ENCODE measurements around the gene LSM10. TPM values are rescaled to one million over a fixed set of nuclear protein-coding genes. Genes with fewer than 3 reads are reported as not detected.
A peak's percentile ranks its signal among the peaks of the same experiment; 100 is the strongest.

Gene LSM10
- total and polyA plus RNA-seq, 2 experiments from 2014 or later = 27.5 to 98.9 TPM

GRCh38 chr1:36390411-36390810 lies 7.3 kb downstream of the LSM10 start:
- Histone ChIP-seq H3K36me3 (ENCODE audit: insufficient read depth) (no peaks in the 10 kb centered on the region; the same call in 1 of the 2 replicates), H3K4me2 (no peak overlapping the region), H3F3A (replicated peaks; ENCODE audit: low read depth) (peaks cover 12% of the 10 kb centered on the region; the same call in 1 of the 2 replicates), H3K27ac (ENCODE audit: low read depth) (peak overlapping the region; percentile 14; the same call in 1 of the 2 replicates), H3K79me2 (replicated peaks; ENCODE audit: insufficient read depth) (peaks cover 9% of the 10 kb centered on the region; the same call in 1 of the 2 replicates), H3K4me3 (no peak overlapping the region), H3K27me3 (ENCODE audit: insufficient read depth) (no peaks in the 10 kb centered on the region), H3K4me1 (ENCODE audit: insufficient read depth) (peaks cover 9% of the 10 kb centered on the region), H4K20me1 (replicated peaks; ENCODE audit: insufficient read depth) (no peaks in the 10 kb centered on the region), H2AFZ (no peak overlapping the region), H3K9me2 (ENCODE audit: insufficient read depth) (no peaks in the 10 kb centered on the region)
- ATAC-seq (no peak), DNase-seq (ENCODE audit: low spot score) (no peak)
- Mint-ChIP-seq H3K27ac (no peak overlapping the region; the same call in 1 of the 2 replicates), H3K4me3 (no peak overlapping the region), H3K36me3 (ENCODE audit: low read depth) (peaks cover 40% of the 10 kb centered on the region), H3K9me3 (no peaks in the 10 kb centered on the region), H3K27me3 (ENCODE audit: insufficient read depth, low read depth, poor library complexity) (peaks cover 14% of the 10 kb centered on the region), H3K4me1 (peaks cover 22% of the 10 kb centered on the region)
- TF ChIP-seq POLR2AphosphoS5 (IDR thresholded peaks at IDR 0.05; ENCODE audit: low read depth) (no peak), NANOG (IDR thresholded peaks at IDR 0.05; ENCODE audit: borderline replicate concordance) (no peak), JUNB (IDR thresholded peaks at IDR 0.05; ENCODE audit: unreplicated experiment) (no peak), EZH2phosphoT487 (IDR thresholded peaks at IDR 0.05; ENCODE audit: unreplicated experiment) (no peak), STAT1 (IDR thresholded peaks at IDR 0.05; ENCODE audit: unreplicated experiment) (no peak)
- TF ChIP-seq, protein P1, sequence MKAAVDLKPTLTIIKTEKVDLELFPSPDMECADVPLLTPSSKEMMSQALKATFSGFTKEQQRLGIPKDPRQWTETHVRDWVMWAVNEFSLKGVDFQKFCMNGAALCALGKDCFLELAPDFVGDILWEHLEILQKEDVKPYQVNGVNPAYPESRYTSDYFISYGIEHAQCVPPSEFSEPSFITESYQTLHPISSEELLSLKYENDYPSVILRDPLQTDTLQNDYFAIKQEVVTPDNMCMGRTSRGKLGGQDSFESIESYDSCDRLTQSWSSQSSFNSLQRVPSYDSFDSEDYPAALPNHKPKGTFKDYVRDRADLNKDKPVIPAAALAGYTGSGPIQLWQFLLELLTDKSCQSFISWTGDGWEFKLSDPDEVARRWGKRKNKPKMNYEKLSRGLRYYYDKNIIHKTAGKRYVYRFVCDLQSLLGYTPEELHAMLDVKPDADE (IDR thresholded peaks at IDR 0.05) = no peak
- TF ChIP-seq, protein P2, sequence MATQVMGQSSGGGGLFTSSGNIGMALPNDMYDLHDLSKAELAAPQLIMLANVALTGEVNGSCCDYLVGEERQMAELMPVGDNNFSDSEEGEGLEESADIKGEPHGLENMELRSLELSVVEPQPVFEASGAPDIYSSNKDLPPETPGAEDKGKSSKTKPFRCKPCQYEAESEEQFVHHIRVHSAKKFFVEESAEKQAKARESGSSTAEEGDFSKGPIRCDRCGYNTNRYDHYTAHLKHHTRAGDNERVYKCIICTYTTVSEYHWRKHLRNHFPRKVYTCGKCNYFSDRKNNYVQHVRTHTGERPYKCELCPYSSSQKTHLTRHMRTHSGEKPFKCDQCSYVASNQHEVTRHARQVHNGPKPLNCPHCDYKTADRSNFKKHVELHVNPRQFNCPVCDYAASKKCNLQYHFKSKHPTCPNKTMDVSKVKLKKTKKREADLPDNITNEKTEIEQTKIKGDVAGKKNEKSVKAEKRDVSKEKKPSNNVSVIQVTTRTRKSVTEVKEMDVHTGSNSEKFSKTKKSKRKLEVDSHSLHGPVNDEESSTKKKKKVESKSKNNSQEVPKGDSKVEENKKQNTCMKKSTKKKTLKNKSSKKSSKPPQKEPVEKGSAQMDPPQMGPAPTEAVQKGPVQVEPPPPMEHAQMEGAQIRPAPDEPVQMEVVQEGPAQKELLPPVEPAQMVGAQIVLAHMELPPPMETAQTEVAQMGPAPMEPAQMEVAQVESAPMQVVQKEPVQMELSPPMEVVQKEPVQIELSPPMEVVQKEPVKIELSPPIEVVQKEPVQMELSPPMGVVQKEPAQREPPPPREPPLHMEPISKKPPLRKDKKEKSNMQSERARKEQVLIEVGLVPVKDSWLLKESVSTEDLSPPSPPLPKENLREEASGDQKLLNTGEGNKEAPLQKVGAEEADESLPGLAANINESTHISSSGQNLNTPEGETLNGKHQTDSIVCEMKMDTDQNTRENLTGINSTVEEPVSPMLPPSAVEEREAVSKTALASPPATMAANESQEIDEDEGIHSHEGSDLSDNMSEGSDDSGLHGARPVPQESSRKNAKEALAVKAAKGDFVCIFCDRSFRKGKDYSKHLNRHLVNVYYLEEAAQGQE (IDR thresholded peaks at IDR 0.05; ENCODE audit: unreplicated experiment) = no peak

DNA sequence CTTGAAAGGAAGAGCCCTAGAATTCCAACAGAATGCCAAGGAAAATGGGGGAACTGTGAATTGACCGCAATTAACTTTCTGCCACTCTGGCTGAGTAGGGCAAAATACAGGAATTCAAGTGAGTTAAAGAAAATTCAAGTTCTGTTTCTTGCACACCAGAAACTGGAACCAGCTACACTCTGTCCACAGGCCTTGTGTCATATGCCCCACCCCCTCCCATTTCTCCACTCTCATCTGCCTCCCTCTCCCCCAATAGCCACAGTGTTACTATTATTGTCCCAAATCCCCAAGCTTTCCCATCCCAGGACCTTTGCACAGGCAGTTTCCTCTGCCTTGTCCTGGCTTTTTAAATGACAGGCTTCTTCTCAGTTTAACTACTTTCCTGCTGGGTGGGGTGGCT lies 7.7 kb downstream of the LSM10 start:
- Mint-ChIP-seq H3K9me3 (no peaks in the 10 kb centered on the region), H3K4me1 (peaks cover 21% of the 10 kb centered on the region), H3K36me3 (ENCODE audit: low read depth) (peaks cover 40% of the 10 kb centered on the region), H3K27me3 (ENCODE audit: insufficient read depth, low read depth, poor library complexity) (peaks cover 16% of the 10 kb centered on the region), H3K4me3 (no peak overlapping the region), H3K27ac (peak overlapping the region; percentile 12; the same call in 1 of the 2 replicates)
- no peaks in the 10 kb centered on the region; the same call in 1 of the 2 replicates for H4K20me1 ChIP-seq (replicated peaks; ENCODE audit: insufficient read depth)
- peaks cover 14% of the 10 kb centered on the region for H3F3A ChIP-seq (replicated peaks; ENCODE audit: low read depth)
- no peak for ATAC-seq
- TF ChIP-seq NANOG (IDR thresholded peaks at IDR 0.05; ENCODE audit: borderline replicate concordance) (no peak), EZH2phosphoT487 (IDR thresholded peaks at IDR 0.05; ENCODE audit: unreplicated experiment) (no peak)
- peaks cover 10% of the 10 kb centered on the region for H3K79me2 ChIP-seq (replicated peaks; ENCODE audit: insufficient read depth)
- DNase-seq (ENCODE audit: low spot score) = no peak
- no peaks in the 10 kb centered on the region for H3K27me3 ChIP-seq (ENCODE audit: insufficient read depth)
- no peaks in the 10 kb centered on the region for H3K9me2 ChIP-seq (ENCODE audit: insufficient read depth)
- peaks cover 9% of the 10 kb centered on the region for H3K4me1 ChIP-seq (ENCODE audit: insufficient read depth)
- no peak overlapping the region for H3K4me2 ChIP-seq
- no peak overlapping the region for H3K4me3 ChIP-seq
- peak overlapping the region; percentile 14; the same call in 1 of the 2 replicates for H3K27ac ChIP-seq (ENCODE audit: low read depth)
- no peak overlapping the region for H2AFZ ChIP-seq
- no peaks in the 10 kb centered on the region; the same call in 1 of the 2 replicates for H3K36me3 ChIP-seq (ENCODE audit: insufficient read depth)

All from GM23338 (cell line).